IMR-90 (cell line): ENCODE measurements around the gene AMACR. TPM values are rescaled to one million over a fixed set of nuclear protein-coding genes. Genes with fewer than 3 reads are reported as not detected.

Source experiments
- ATAC-seq: fragments of 200-7000 bp; cut with Tn5 transposase; 2 replicates; pipeline ENCODE4 v1.9.1; 2020; ENCODE audit warnings: low read depth, mild to moderate bottlenecking, moderate library complexity
- BruUV-seq: library from RNA; stranded (reverse); fragments of 400-500 nt; replicated peaks from 2 replicates; lab custom pipeline; 2021; lab: Mats Ljungman, UMichigan
- CTCF ChIA-PET: fragments of 300-600 bp; formaldehyde crosslinking; extraction: SDS; loops from one replicate; lab custom pipeline; 2021; ENCODE audit warnings: antibody characterized with exemption; lab: Yijun Ruan, JAX
- POLR2A ChIA-PET: fragments of 300-600 bp; sonication (Branson Sonifier 250); formaldehyde crosslinking; loops from one replicate; lab custom pipeline; 2022; ENCODE audit warnings: antibody characterized with exemption; ENCODE audit not compliant: unreplicated experiment; lab: Charles Lee
- DNase-seq: peaks from one replicate; pipeline ENCODE4 v3.0.0; 2013
- H2AFZ ChIP-seq: replicated peaks from 2 replicates; pipeline ENCODE3; 2013; ENCODE audit warnings: low read length, mild to moderate bottlenecking; ENCODE audit not compliant: poor library complexity
- H2AK5ac ChIP-seq: 2 replicates; pipeline ENCODE4 v1.6.1; 2013; ENCODE audit warnings: low read depth, low read length, inconsistent platforms
- H2AK9ac ChIP-seq: replicated peaks from 2 replicates; pipeline ENCODE3; 2013; ENCODE audit warnings: mild to moderate bottlenecking, low read depth, low read length, moderate library complexity; ENCODE audit not compliant: poor library complexity
- H2BK120ac ChIP-seq: 2 replicates; pipeline ENCODE4 v1.6.1; 2013; ENCODE audit warnings: low read depth, low read length, inconsistent platforms
- H2BK15ac ChIP-seq: 3 replicates; pipeline ENCODE4 v1.6.1; 2013; ENCODE audit warnings: low read depth, low read length, inconsistent platforms
- H2BK20ac ChIP-seq: 2 replicates; pipeline ENCODE4 v1.6.1; 2013; ENCODE audit warnings: low read depth, mild to moderate bottlenecking, inconsistent platforms, low read length, moderate library complexity
- H2BK5ac ChIP-seq: 2 replicates; pipeline ENCODE4 v1.6.1; 2013; ENCODE audit warnings: mild to moderate bottlenecking, low read depth, low read length, inconsistent platforms; ENCODE audit not compliant: poor library complexity, severe bottlenecking
- H3K14ac ChIP-seq: replicated peaks from 2 replicates; pipeline ENCODE4 v1.6.1; 2013; ENCODE audit warnings: low read depth, low read length, inconsistent platforms
- H3K18ac ChIP-seq: 2 replicates; pipeline ENCODE4 v1.6.1; 2013; ENCODE audit warnings: low read depth, low read length, control low read depth
- H3K23ac ChIP-seq: 2 replicates; pipeline ENCODE4 v1.6.1; 2013; ENCODE audit warnings: low read depth, low read length, inconsistent platforms
- H3K27ac ChIP-seq: 2 replicates; pipeline ENCODE4 v1.5.1; 2013; ENCODE audit warnings: mild to moderate bottlenecking, control low read depth, low read length; ENCODE audit not compliant: insufficient read depth
- H3K27me3 ChIP-seq: 2 replicates; pipeline ENCODE4 v1.6.1; 2013; ENCODE audit warnings: low read length; ENCODE audit not compliant: control insufficient read depth, insufficient read depth
- H3K36me3 ChIP-seq: 2 replicates; pipeline ENCODE4 v1.6.1; 2013; ENCODE audit warnings: low read length, mixed read lengths; ENCODE audit not compliant: control insufficient read depth, insufficient read depth
- H3K4ac ChIP-seq: 2 replicates; pipeline ENCODE4 v1.6.1; 2013; ENCODE audit warnings: low read depth, low read length, inconsistent platforms
- H3K4me1 ChIP-seq: 2 replicates; pipeline ENCODE4 v1.6.1; 2013; ENCODE audit warnings: low read length, mixed read lengths; ENCODE audit not compliant: control insufficient read depth, insufficient read depth
- H3K4me2 ChIP-seq: 2 replicates; pipeline ENCODE4 v1.6.1; 2013; ENCODE audit warnings: low read depth, mild to moderate bottlenecking, control low read depth, low read length, moderate library complexity
- H3K4me3 ChIP-seq: 2 replicates; pipeline ENCODE4 v1.5.1; 2013; ENCODE audit warnings: low read depth, mild to moderate bottlenecking, control low read depth, low read length, moderate library complexity; ENCODE audit not compliant: insufficient read depth
- H3K56ac ChIP-seq: 2 replicates; pipeline ENCODE4 v1.6.1; 2013; ENCODE audit warnings: low read length, inconsistent platforms; ENCODE audit not compliant: insufficient read depth; ENCODE audit errors: extremely low read depth
- H3K79me1 ChIP-seq, 2 experiments: 2 replicates each; pipeline ENCODE4 v1.6.1; 2013; ENCODE audit warnings: low read length in 2 of 2, inconsistent platforms in 1 of 2, low read depth in 1 of 2
- H3K9ac ChIP-seq: 2 replicates; pipeline ENCODE4 v1.6.1; 2013; ENCODE audit warnings: low read depth, low read length, control low read depth
- H3K9me1 ChIP-seq: 2 replicates; pipeline ENCODE4 v1.6.1; 2013; ENCODE audit warnings: low read length, inconsistent platforms; ENCODE audit not compliant: insufficient read depth
- H3K9me3 ChIP-seq: 2 replicates; pipeline ENCODE4 v1.6.1; 2013; ENCODE audit warnings: low read length; ENCODE audit not compliant: control insufficient read depth, insufficient read depth
- H4K20me1 ChIP-seq: 2 replicates; pipeline ENCODE4 v1.6.1; 2013; ENCODE audit warnings: low read length, inconsistent platforms; ENCODE audit not compliant: insufficient read depth
- H4K5ac ChIP-seq: 2 replicates; pipeline ENCODE4 v1.6.1; 2013; ENCODE audit warnings: mild to moderate bottlenecking, low read depth, low read length, control low read depth
- H4K8ac ChIP-seq, 2 experiments: 2 replicates each; pipeline ENCODE4 v1.6.1; 2013; ENCODE audit warnings: low read depth in 2 of 2, low read length in 2 of 2, control low read depth in 1 of 2, inconsistent platforms in 1 of 2
- H4K91ac ChIP-seq: 2 replicates; pipeline ENCODE4 v1.6.1; 2013; ENCODE audit warnings: low read depth, low read length, inconsistent platforms; ENCODE audit not compliant: insufficient read depth
- CEBPB ChIP-seq: IDR thresholded peaks from 2 replicates; pipeline ENCODE4 v1.6.1; 2012; ENCODE audit warnings: low read depth, low read length, improper control_type of control experiment
- FOS ChIP-seq: fragments of 150-350 bp; IDR thresholded peaks from 2 replicates; pipeline ENCODE4 v1.6.1; 2016; ENCODE audit warnings: low read depth, low read length
- MXI1 ChIP-seq: IDR thresholded peaks from 2 replicates; pipeline ENCODE4 v1.6.1; 2012; ENCODE audit warnings: low read depth, mild to moderate bottlenecking, low read length, moderate library complexity, borderline replicate concordance
- SMC3 ChIP-seq: fragments of 150-350 bp; IDR thresholded peaks from 2 replicates; pipeline ENCODE4 v1.6.1; 2016; ENCODE audit warnings: low read depth, mild to moderate bottlenecking, antibody characterized with exemption, low read length, moderate library complexity
- WGBS, 2 experiments: methylation state at CpG; one replicate each; pipeline versions ENCODE4 v1.1.5 to v1.1.7; 2013; ENCODE audit warnings: missing lambda C conversion rate in 2 of 2; ENCODE audit not compliant: insufficient read length in 1 of 2; ENCODE audit errors: extremely low coverage in 2 of 2; 5-methylcytosine and 5-hydroxymethylcytosine counted together
- dilution Hi-C: fragments of 300-500 bp; cut with HindIII; formaldehyde crosslinking; loops from one replicate; pipeline ENCODE4 v1.14.3; 2018; ENCODE audit warnings: low sequenced_read_pairs; ENCODE audit not compliant: unreplicated experiment
- in situ Hi-C: fragments of 300-500 bp; cut with MboI; formaldehyde crosslinking; loops from 3 replicates; pipeline ENCODE4 v1.14.3; 2019; ENCODE audit warnings: low sequenced_read_pairs, inconsistent platforms, mixed read lengths
- intact Hi-C: fragments of 100-400 bp; cut with micrococcal nuclease; formaldehyde crosslinking; loops from 2 replicates; pipeline ENCODE4 v1.10.0; 2022
- polyA plus RNA-seq, 3 experiments: library from polyadenylated mRNA; depleted of rRNA; stranded (reverse); fragments of >200 nt; gene quantifications; 2 replicates each; pipeline ENCODE4 v1.2.3, GENCODE V29; 2012; ENCODE audit warnings: low replicate concordance in 1 of 3
- total RNA-seq: library from RNA; depleted of rRNA; stranded (reverse); fragments of >200 nt; gene quantifications from 2 replicates; pipeline ENCODE4 v1.2.3, GENCODE V29; 2012

Gene AMACR
- total and polyA plus RNA-seq, 2 of the 4 experiments (the other 2 are of a cell fraction), result 8.2 to 12.9 TPM

GRCh38 chr5:34013547-34013946 lies 5.7 kb upstream of the AMACR start:
- Histone ChIP-seq H3K36me3 (no peaks in the 10 kb centered on the region), H2AFZ (no peak overlapping the region), H3K27ac (no peak overlapping the region), H4K8ac (no peak overlapping the region), H3K4me2 (no peak overlapping the region), H2BK5ac (no peak overlapping the region), H3K4me3 (no peak overlapping the region), H2AK5ac (no peak overlapping the region), H3K56ac (no peak overlapping the region), H2BK120ac (no peak overlapping the region), H2AK9ac (no peak overlapping the region), H2BK15ac (no peak overlapping the region), H4K91ac (no peak overlapping the region), H3K23ac (no peak overlapping the region), H3K4me1 (no peaks in the 10 kb centered on the region), H4K20me1 (no peaks in the 10 kb centered on the region), H3K9me3 (no peaks in the 10 kb centered on the region), H3K14ac (no peak overlapping the region), H2BK20ac (no peak overlapping the region), H3K9me1 (no peaks in the 10 kb centered on the region), H3K4ac (no peak overlapping the region), H3K79me1 (no peaks in the 10 kb centered on the region), H3K27me3 (no peaks in the 10 kb centered on the region), H3K18ac (no peak overlapping the region), H3K9ac (no peak overlapping the region), H4K5ac (no peak overlapping the region)
- BruUV-seq, result no TSS peak
- ChIA-PET POLR2A (no interaction called here), CTCF (no interaction called here)
- in situ Hi-C loops (no loop called here), intact Hi-C loops (no loop called here), dilution Hi-C loops (no loop called here)
- no peak for DNase-seq
- WGBS, 2 experiments, result no CpG with 5 or more reads among the region's 3 CpGs
- TF ChIP-seq FOS (no peak), MXI1 (no peak), CEBPB (no peak), SMC3 (no peak)
- no peak for ATAC-seq
